Liver (tissue), 9 donors: ENCODE measurements around the gene LYPD4. TPM values are rescaled to one million over a fixed set of nuclear protein-coding genes. Genes with fewer than 3 reads are reported as not detected.

Experiments used
- DNase-seq: peaks from one replicate; pipeline ENCODE4 v3.0.0-alpha.2; 2017; ENCODE audit warnings: low spot score
- H3K27ac ChIP-seq, 2 donors: one replicate each; pipeline ENCODE4 v1.7.0; 2013; ENCODE audit warnings: inconsistent platforms in 2 of 2, low read length in 2 of 2, control low read depth in 1 of 2, low read depth in 1 of 2, mild to moderate bottlenecking in 1 of 2
- H3K27me3 ChIP-seq, 4 donors: one replicate each; pipeline versions ENCODE4 v1.6.1 to v1.7.0; 2013; ENCODE audit warnings: low read length in 3 of 4, inconsistent platforms in 1 of 4, mild to moderate bottlenecking in 1 of 4, moderate library complexity in 1 of 4; ENCODE audit not compliant: control insufficient read depth in 4 of 4, insufficient read depth in 4 of 4
- H3K36me3 ChIP-seq, 4 donors: one replicate each; pipeline versions ENCODE4 v1.6.1 to v1.7.0; 2013; ENCODE audit warnings: low read length in 3 of 4, mild to moderate bottlenecking in 3 of 4, low read depth in 1 of 4, moderate library complexity in 1 of 4; ENCODE audit not compliant: control insufficient read depth in 4 of 4, insufficient read depth in 3 of 4
- H3K4me1 ChIP-seq, 4 donors: one replicate each; pipeline versions ENCODE4 v1.6.1 to v1.7.0; 2013; ENCODE audit warnings: low read length in 3 of 4, mild to moderate bottlenecking in 3 of 4, moderate library complexity in 1 of 4; ENCODE audit not compliant: control insufficient read depth in 4 of 4, insufficient read depth in 4 of 4
- H3K4me3 ChIP-seq, 3 donors: one replicate each; pipeline versions ENCODE4 v1.6.1 to v1.7.0; 2013; ENCODE audit warnings: low read length in 3 of 3, control low read depth in 1 of 3, low read depth in 1 of 3, mild to moderate bottlenecking in 1 of 3
- H3K9ac ChIP-seq, 2 donors: one replicate each; pipeline ENCODE4 v1.7.0; 2013; ENCODE audit warnings: low read length in 2 of 2, mild to moderate bottlenecking in 2 of 2, moderate library complexity in 2 of 2, control low read depth in 1 of 2, low read depth in 1 of 2
- H3K9me3 ChIP-seq, 4 donors: one replicate each; pipeline versions ENCODE4 v1.6.1 to v1.7.0; 2013; ENCODE audit warnings: low read length in 3 of 4; ENCODE audit not compliant: control insufficient read depth in 4 of 4
- ATF3 ChIP-seq: IDR thresholded peaks from 2 replicates; pipeline ENCODE4 v1.6.1; 2016; ENCODE audit warnings: antibody characterized with exemption
- EGR1 ChIP-seq, 2 donors: IDR thresholded peaks; 2 replicates each; pipeline ENCODE4 v1.6.1; 2016 to 2018; ENCODE audit warnings: antibody characterized with exemption in 2 of 2, low read depth in 2 of 2
- FOXA1 ChIP-seq: IDR thresholded peaks from 2 replicates; pipeline ENCODE4 v1.6.1; 2016; ENCODE audit warnings: antibody characterized with exemption
- FOXA2 ChIP-seq: IDR thresholded peaks from 2 replicates; pipeline ENCODE4 v1.6.1; 2016; ENCODE audit warnings: antibody characterized with exemption
- GABPA ChIP-seq, 2 donors: IDR thresholded peaks in 1 of 2; conservative IDR thresholded peaks in 1 of 2; 2 replicates each; pipeline ENCODE4 v1.6.1; 2016; ENCODE audit warnings: antibody characterized with exemption in 2 of 2, mild to moderate bottlenecking in 1 of 2, moderate library complexity in 1 of 2
- HNF4A ChIP-seq, 2 donors: conservative IDR thresholded peaks; 2 replicates each; pipeline ENCODE4 v1.6.1; 2016; ENCODE audit warnings: antibody characterized with exemption in 2 of 2, mild to moderate bottlenecking in 2 of 2
- HNF4G ChIP-seq: IDR thresholded peaks from 2 replicates; pipeline ENCODE4 v1.6.1; 2016; ENCODE audit warnings: antibody characterized with exemption
- JUND ChIP-seq, 2 donors: IDR thresholded peaks; 2 replicates each; pipeline ENCODE4 v1.6.1; 2016; ENCODE audit warnings: antibody characterized with exemption in 2 of 2
- MAX ChIP-seq: IDR thresholded peaks from 2 replicates; pipeline ENCODE4 v1.6.1; 2016; ENCODE audit warnings: antibody characterized with exemption
- NR2F2 ChIP-seq: IDR thresholded peaks from 2 replicates; pipeline ENCODE4 v1.6.1; 2016; ENCODE audit warnings: antibody characterized with exemption
- RAD21 ChIP-seq, 2 donors: IDR thresholded peaks; 2 replicates each; pipeline ENCODE4 v1.6.1; 2016; ENCODE audit warnings: antibody characterized with exemption in 2 of 2, mild to moderate bottlenecking in 2 of 2
- REST ChIP-seq: IDR thresholded peaks from 2 replicates; pipeline ENCODE4 v1.6.1; 2016; ENCODE audit warnings: antibody characterized with exemption, mild to moderate bottlenecking
- RXRA ChIP-seq, 2 donors: IDR thresholded peaks; 2 replicates each; pipeline ENCODE4 v1.6.1; 2017 to 2018; ENCODE audit warnings: antibody characterized with exemption in 2 of 2, mild to moderate bottlenecking in 1 of 2
- SP1 ChIP-seq: IDR thresholded peaks from 2 replicates; pipeline ENCODE4 v1.6.1; 2018; ENCODE audit warnings: antibody characterized with exemption, mild to moderate bottlenecking
- TAF1 ChIP-seq: conservative IDR thresholded peaks from 2 replicates; pipeline ENCODE4 v1.6.1; 2016; ENCODE audit warnings: antibody characterized with exemption, mild to moderate bottlenecking
- YY1 ChIP-seq: IDR thresholded peaks from 2 replicates; pipeline ENCODE4 v1.6.1; 2016; ENCODE audit warnings: antibody characterized with exemption, mild to moderate bottlenecking
- ZBTB33 ChIP-seq: IDR thresholded peaks from 2 replicates; pipeline ENCODE4 v1.6.1; 2016; ENCODE audit warnings: antibody characterized with exemption
- WGBS: extraction: QIAGEN DNeasy Blood & Tissue Kit; methylation state at CpG from one replicate; pipeline ENCODE4 v1.1.7; 2013; 5-methylcytosine and 5-hydroxymethylcytosine counted together
- polyA plus RNA-seq, 2 donors: library from polyadenylated mRNA; stranded (reverse) in 1 of 2; unstranded in 1 of 2; fragments of 200-250 nt in 1 of 2; fragments of >200 nt in 1 of 2; fragmentation: Nextera tagmentation in 1 of 2; extraction: Ambion mirVana in 1 of 2; gene quantifications; one replicate each; pipeline versions ENCODE4 v1.2.1 to v1.2.3, GENCODE V29; 2013 to 2015
- total RNA-seq, 2 donors: library from RNA; depleted of rRNA; stranded (reverse); fragments of >200 nt; gene quantifications; one replicate each; pipeline ENCODE4 v1.2.3, GENCODE V29; 2014
- TF ChIP-seq, protein P1 (sequence below): fragments of 150-350 bp; IDR thresholded peaks from 2 replicates; pipeline ENCODE4 v1.5.1; 2017; ENCODE audit warnings: improper control_type of control experiment, low read depth, low read length; ENCODE audit not compliant: missing input control
- donor health status: healthy.
- donor health status: healthy.
- donor health status: healthy.
- donor health status: healthy.
- donor health status: healthy.

LYPD4 gene
- total and polyA plus RNA-seq, 4 donors: not detected

GRCh38 chr19:41808663-41809566 is 35.6 kb downstream of the LYPD4 start:
- H3K9me3 ChIP-seq: no peaks in the 10 kb centered on the region
- H3K4me1 ChIP-seq: peaks cover 0 to 3% (median 0%) of the 10 kb centered on the region in 4 donors
- H3K36me3 ChIP-seq: no peaks in the 10 kb centered on the region
- peaks cover 0 to 2% (median 0%) of the 10 kb centered on the region in 4 donors for H3K27me3 ChIP-seq
- WGBS: 71% methylated on average over 16 of the region's 16 CpGs
- H3K9ac ChIP-seq: no peak overlapping the region
- TF ChIP-seq ZBTB33: no peak
- no peak for TF ChIP-seq HNF4A (conservative IDR thresholded peaks at IDR 0.05)
- TF ChIP-seq FOXA2: no peak
- TF ChIP-seq NR2F2: no peak
- no peak for TF ChIP-seq YY1
- no peak for TF ChIP-seq HNF4G
- no peak for TF ChIP-seq FOXA1
- TF ChIP-seq REST: no peak
- no peak for TF ChIP-seq MAX
- no peak for TF ChIP-seq TAF1
- TF ChIP-seq EGR1 (IDR thresholded peaks at IDR 0.05; ENCODE audit: low read depth in 2 of 2): no peak
- no peak for TF ChIP-seq SP1
- TF ChIP-seq RXRA (IDR thresholded peaks at IDR 0.05): no peak
- no peak for TF ChIP-seq ATF3
- TF ChIP-seq, protein P1, sequence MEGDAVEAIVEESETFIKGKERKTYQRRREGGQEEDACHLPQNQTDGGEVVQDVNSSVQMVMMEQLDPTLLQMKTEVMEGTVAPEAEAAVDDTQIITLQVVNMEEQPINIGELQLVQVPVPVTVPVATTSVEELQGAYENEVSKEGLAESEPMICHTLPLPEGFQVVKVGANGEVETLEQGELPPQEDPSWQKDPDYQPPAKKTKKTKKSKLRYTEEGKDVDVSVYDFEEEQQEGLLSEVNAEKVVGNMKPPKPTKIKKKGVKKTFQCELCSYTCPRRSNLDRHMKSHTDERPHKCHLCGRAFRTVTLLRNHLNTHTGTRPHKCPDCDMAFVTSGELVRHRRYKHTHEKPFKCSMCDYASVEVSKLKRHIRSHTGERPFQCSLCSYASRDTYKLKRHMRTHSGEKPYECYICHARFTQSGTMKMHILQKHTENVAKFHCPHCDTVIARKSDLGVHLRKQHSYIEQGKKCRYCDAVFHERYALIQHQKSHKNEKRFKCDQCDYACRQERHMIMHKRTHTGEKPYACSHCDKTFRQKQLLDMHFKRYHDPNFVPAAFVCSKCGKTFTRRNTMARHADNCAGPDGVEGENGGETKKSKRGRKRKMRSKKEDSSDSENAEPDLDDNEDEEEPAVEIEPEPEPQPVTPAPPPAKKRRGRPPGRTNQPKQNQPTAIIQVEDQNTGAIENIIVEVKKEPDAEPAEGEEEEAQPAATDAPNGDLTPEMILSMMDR: no peak
- TF ChIP-seq JUND (IDR thresholded peaks at IDR 0.05): no peak
- TF ChIP-seq RAD21 (IDR thresholded peaks at IDR 0.05): no peak
- no peak for TF ChIP-seq GABPA (IDR thresholded peaks at IDR 0.05 in 1 of 2, conservative IDR thresholded peaks at IDR 0.05 in 1 of 2)
- H3K4me3 ChIP-seq: no peak overlapping the region
- DNase-seq: no peak
- peak overlapping the region; percentile 23 to 70 for H3K27ac ChIP-seq
